ENCODE results near the gene URB1. TPM values are rescaled to one million over a fixed set of nuclear protein-coding genes. Genes with fewer than 3 reads are reported as not detected.

The URB1 gene
- total RNA-seq, 2 experiments from 2014 or later, result 19.4 to 25.4 TPM

GRCh38 chr21:32413697-32414578 is 21.1 kb upstream of the URB1 start:
- no peak overlapping the region for H3K27ac ChIP-seq (ENCODE audit: low read depth, low read length, poor library complexity, severe bottlenecking)
- POLR2A ChIA-PET, result no interaction called here
- CTCF ChIA-PET (ENCODE audit: unreplicated experiment), result no interaction called here
- no peaks in the 10 kb centered on the region for H3K36me3 ChIP-seq (ENCODE audit: insufficient read depth, low read length)
- TF ChIP-seq, protein P1, sequence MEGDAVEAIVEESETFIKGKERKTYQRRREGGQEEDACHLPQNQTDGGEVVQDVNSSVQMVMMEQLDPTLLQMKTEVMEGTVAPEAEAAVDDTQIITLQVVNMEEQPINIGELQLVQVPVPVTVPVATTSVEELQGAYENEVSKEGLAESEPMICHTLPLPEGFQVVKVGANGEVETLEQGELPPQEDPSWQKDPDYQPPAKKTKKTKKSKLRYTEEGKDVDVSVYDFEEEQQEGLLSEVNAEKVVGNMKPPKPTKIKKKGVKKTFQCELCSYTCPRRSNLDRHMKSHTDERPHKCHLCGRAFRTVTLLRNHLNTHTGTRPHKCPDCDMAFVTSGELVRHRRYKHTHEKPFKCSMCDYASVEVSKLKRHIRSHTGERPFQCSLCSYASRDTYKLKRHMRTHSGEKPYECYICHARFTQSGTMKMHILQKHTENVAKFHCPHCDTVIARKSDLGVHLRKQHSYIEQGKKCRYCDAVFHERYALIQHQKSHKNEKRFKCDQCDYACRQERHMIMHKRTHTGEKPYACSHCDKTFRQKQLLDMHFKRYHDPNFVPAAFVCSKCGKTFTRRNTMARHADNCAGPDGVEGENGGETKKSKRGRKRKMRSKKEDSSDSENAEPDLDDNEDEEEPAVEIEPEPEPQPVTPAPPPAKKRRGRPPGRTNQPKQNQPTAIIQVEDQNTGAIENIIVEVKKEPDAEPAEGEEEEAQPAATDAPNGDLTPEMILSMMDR (conservative IDR thresholded peaks at IDR 0.05; ENCODE audit: low read length), result no peak
- no peak for TF ChIP-seq EZH2phosphoT487 (IDR thresholded peaks at IDR 0.05; ENCODE audit: borderline replicate concordance, low read depth, low read length)
- H3K4me1 ChIP-seq (ENCODE audit: insufficient read depth, low read length, poor library complexity, severe bottlenecking), result no peaks in the 10 kb centered on the region
- no peaks in the 10 kb centered on the region for H3K9me3 ChIP-seq (ENCODE audit: low read length)
- no peak overlapping the region for H3K4me3 ChIP-seq (ENCODE audit: low read depth, low read length, poor library complexity, severe bottlenecking)
- H2AFZ ChIP-seq (ENCODE audit: low read length), result no peak overlapping the region
- H3K4me2 ChIP-seq (ENCODE audit: low read length), result no peak overlapping the region
- H3K9me2 ChIP-seq (ENCODE audit: insufficient read depth, low read length), result no peaks in the 10 kb centered on the region
- no TSS peak for BruUV-seq (replicated peaks)
- H4K20me1 ChIP-seq (ENCODE audit: insufficient read depth, low read length), result no peaks in the 10 kb centered on the region
- no peaks in the 10 kb centered on the region for H3K79me2 ChIP-seq (ENCODE audit: insufficient read depth, low read depth, low read length)
- no peak for DNase-seq (ENCODE audit: low spot score)
- intact Hi-C loops (cut with micrococcal nuclease; ENCODE audit: unreplicated experiment), result no loop called here

DNA sequence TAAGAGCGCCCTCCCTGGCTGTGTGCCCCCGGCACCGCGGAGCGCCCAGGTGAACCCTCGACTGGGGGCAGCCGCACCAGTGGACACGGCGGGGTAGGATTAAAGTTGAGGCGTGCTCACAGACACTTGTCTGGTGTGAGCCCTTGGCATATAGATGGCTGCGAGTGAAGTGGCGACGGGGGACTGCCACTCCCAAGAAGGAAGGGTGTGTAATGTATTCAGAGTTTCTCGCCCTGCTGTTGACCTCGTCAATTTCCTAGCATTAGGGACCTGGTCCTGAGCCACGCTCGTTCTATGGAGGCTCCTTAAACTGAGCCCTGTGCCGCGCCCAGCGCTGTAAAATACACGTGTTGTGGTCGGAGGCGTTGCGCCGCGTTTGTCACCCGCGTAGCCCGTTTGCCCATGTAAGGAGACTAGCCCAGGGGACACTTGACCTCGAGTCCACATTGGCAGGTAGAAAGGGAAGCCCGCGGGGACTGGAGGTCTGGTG is 20.2 kb upstream of the URB1 start:
- Histone ChIP-seq H3K9me3 (ENCODE audit: low read length) (no peaks in the 10 kb centered on the region), H2AFZ (ENCODE audit: low read length) (no peak overlapping the region), H3K9me2 (ENCODE audit: insufficient read depth, low read length) (no peaks in the 10 kb centered on the region), H3K4me3 (ENCODE audit: low read depth, low read length, poor library complexity, severe bottlenecking) (no peak overlapping the region), H3K4me2 (ENCODE audit: low read length) (no peak overlapping the region), H3K36me3 (ENCODE audit: insufficient read depth, low read length) (no peaks in the 10 kb centered on the region), H4K20me1 (ENCODE audit: insufficient read depth, low read length) (no peaks in the 10 kb centered on the region), H3K4me1 (ENCODE audit: insufficient read depth, low read length, poor library complexity, severe bottlenecking) (no peaks in the 10 kb centered on the region), H3K27ac (ENCODE audit: low read depth, low read length, poor library complexity, severe bottlenecking) (no peak overlapping the region), H3K79me2 (ENCODE audit: insufficient read depth, low read depth, low read length) (no peaks in the 10 kb centered on the region)
- POLR2A ChIA-PET, result no interaction called here
- CTCF ChIA-PET (ENCODE audit: unreplicated experiment), result no interaction called here
- intact Hi-C loops (cut with micrococcal nuclease; ENCODE audit: unreplicated experiment), result no loop called here
- DNase-seq (ENCODE audit: low spot score), result no peak
- no TSS peak for BruUV-seq (replicated peaks)
- TF ChIP-seq, protein P1 (conservative IDR thresholded peaks at IDR 0.05; ENCODE audit: low read length), result no peak
- no peak for TF ChIP-seq EZH2phosphoT487 (IDR thresholded peaks at IDR 0.05; ENCODE audit: borderline replicate concordance, low read depth, low read length)
